Measurements from ENCODE around the gene MTPN. TPM values are rescaled to one million over a fixed set of nuclear protein-coding genes. Genes with fewer than 3 reads are reported as not detected.

MTPN gene
- total RNA-seq, 1 experiment from 2014 or later: 98.2 TPM

DNA sequence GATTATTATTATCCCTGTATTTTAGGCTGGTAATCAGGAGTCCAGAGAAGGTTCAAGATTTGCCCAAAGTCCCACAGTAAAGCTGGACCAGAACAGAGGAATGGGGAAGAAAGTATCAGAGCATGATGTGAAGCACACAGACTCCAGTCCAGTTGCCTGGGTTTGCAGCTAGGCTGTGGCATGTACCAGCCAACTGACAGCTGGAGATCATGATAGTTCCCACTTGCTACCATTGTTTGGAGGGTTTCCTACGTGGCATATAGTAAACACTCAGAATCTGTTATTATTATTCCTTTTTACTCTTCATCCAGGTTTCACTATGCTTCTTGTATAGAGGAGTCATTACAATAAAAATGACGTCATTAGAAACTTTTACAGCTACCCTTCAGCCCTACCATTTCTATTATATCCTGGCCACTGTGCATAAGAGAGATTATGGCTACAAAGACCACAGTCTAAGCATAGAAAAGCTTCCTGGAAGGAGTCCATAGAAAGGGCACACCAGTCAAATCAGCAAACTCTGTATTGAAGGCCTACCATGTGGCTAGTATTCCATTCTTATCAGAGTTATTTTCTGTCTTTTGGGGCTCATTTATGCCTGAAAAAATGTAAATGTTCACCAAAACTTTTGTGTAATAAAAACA lies 66.6 kb downstream of the MTPN start:
- H2BK12ac ChIP-seq (ENCODE audit: insufficient read length, low read depth, low read length): no peak overlapping the region
- H3K27ac Mint-ChIP-seq: no peak overlapping the region

More for the DNA sequence above, 66.6 kb downstream of the MTPN start:
- Mint-ChIP-seq H3K27me3 (ENCODE audit: low read depth) (no peaks in the 10 kb centered on the region; the same call in 1 of the 2 replicates), H3K36me3 (ENCODE audit: insufficient read depth in 1 of 3, low read depth in 3 of 3) (no peaks in the 10 kb centered on the region), H3K9me3 (no peaks in the 10 kb centered on the region), H3K4me3 (no peak overlapping the region), H3K4me1 (peaks cover 2 to 3% of the 10 kb centered on the region in 2 experiments; a peak in 2 of 4 replicates)
- DNase-seq: no peak
- no peak overlapping the region for H4K8ac ChIP-seq (replicated peaks; ENCODE audit: insufficient read length, low read depth, low read length)
- H3K79me2 ChIP-seq (ENCODE audit: insufficient read depth, low read length): no peaks in the 10 kb centered on the region
- H3T11ph ChIP-seq (ENCODE audit: low read length): no peak overlapping the region
- H4K20me1 ChIP-seq (ENCODE audit: control insufficient read depth, insufficient read depth, insufficient read length): no peaks in the 10 kb centered on the region
- no peak overlapping the region for H3K18ac ChIP-seq (ENCODE audit: insufficient read length, low read depth, low read length)
- H3K23ac ChIP-seq (ENCODE audit: insufficient read length, low read depth, low read length): no peak overlapping the region
- no peak overlapping the region for H2AK5ac ChIP-seq (ENCODE audit: insufficient read length, low read length)
- WGBS (ENCODE audit: extremely low coverage, insufficient read length, low lambda C conversion rate): no CpG with 5 or more reads among the region's 2 CpGs
- H3K14ac ChIP-seq (ENCODE audit: insufficient read depth, low read length): no peak overlapping the region
- no peak overlapping the region for H3K9ac ChIP-seq (ENCODE audit: extremely low read depth, insufficient read length, low read length)
- H2BK120ac ChIP-seq (ENCODE audit: low read depth, low read length, poor library complexity, severe bottlenecking): no peak overlapping the region
- no peak overlapping the region for H3K27ac ChIP-seq (ENCODE audit: insufficient read length, low read depth, low read length)
- H3K23me2 ChIP-seq (ENCODE audit: insufficient read length, low read depth, low read length, poor library complexity, severe bottlenecking): no peaks in the 10 kb centered on the region
- H4K5ac ChIP-seq (ENCODE audit: insufficient read length, low read depth, low read length): no peak overlapping the region
- no peak overlapping the region for H2BK20ac ChIP-seq (ENCODE audit: low read depth, low read length, poor library complexity, severe bottlenecking)
- TF ChIP-seq, protein P1, sequence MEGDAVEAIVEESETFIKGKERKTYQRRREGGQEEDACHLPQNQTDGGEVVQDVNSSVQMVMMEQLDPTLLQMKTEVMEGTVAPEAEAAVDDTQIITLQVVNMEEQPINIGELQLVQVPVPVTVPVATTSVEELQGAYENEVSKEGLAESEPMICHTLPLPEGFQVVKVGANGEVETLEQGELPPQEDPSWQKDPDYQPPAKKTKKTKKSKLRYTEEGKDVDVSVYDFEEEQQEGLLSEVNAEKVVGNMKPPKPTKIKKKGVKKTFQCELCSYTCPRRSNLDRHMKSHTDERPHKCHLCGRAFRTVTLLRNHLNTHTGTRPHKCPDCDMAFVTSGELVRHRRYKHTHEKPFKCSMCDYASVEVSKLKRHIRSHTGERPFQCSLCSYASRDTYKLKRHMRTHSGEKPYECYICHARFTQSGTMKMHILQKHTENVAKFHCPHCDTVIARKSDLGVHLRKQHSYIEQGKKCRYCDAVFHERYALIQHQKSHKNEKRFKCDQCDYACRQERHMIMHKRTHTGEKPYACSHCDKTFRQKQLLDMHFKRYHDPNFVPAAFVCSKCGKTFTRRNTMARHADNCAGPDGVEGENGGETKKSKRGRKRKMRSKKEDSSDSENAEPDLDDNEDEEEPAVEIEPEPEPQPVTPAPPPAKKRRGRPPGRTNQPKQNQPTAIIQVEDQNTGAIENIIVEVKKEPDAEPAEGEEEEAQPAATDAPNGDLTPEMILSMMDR (conservative IDR thresholded peaks at IDR 0.05): no peak
- no peak overlapping the region for H3K56ac ChIP-seq (ENCODE audit: insufficient read length, low read depth, low read length)
- H2BK5ac ChIP-seq (ENCODE audit: insufficient read length, low read length): no peak overlapping the region
- H3K4me2 ChIP-seq (ENCODE audit: insufficient read depth, insufficient read length, low read length): no peak overlapping the region
- no peaks in the 10 kb centered on the region for H3K79me1 ChIP-seq (ENCODE audit: insufficient read depth, low read depth, low read length, poor library complexity, severe bottlenecking)
- no peaks in the 10 kb centered on the region for H3K4me1 ChIP-seq (ENCODE audit: insufficient read depth, low read length)
- no peak overlapping the region for H3K4ac ChIP-seq (ENCODE audit: low read depth, low read length)
- H3K9me3 ChIP-seq (ENCODE audit: control insufficient read depth, low read depth, low read length): no peaks in the 10 kb centered on the region
- H4K91ac ChIP-seq (ENCODE audit: insufficient read length, low read depth, low read length): no peak overlapping the region
- H2BK15ac ChIP-seq (ENCODE audit: low read depth, low read length): no peak overlapping the region
- H3K27me3 ChIP-seq (ENCODE audit: insufficient read depth, low read length): no peaks in the 10 kb centered on the region
- H2AFZ ChIP-seq (ENCODE audit: low read length): no peak overlapping the region

All from H9 (cell line).